ENCODE measurements around the gene TMEM145. TPM values are rescaled to one million over a fixed set of nuclear protein-coding genes. Genes with fewer than 3 reads are reported as not detected.

Gene TMEM145
- total RNA-seq, 1 experiment from 2014 or later = 1.2 TPM

DNA sequence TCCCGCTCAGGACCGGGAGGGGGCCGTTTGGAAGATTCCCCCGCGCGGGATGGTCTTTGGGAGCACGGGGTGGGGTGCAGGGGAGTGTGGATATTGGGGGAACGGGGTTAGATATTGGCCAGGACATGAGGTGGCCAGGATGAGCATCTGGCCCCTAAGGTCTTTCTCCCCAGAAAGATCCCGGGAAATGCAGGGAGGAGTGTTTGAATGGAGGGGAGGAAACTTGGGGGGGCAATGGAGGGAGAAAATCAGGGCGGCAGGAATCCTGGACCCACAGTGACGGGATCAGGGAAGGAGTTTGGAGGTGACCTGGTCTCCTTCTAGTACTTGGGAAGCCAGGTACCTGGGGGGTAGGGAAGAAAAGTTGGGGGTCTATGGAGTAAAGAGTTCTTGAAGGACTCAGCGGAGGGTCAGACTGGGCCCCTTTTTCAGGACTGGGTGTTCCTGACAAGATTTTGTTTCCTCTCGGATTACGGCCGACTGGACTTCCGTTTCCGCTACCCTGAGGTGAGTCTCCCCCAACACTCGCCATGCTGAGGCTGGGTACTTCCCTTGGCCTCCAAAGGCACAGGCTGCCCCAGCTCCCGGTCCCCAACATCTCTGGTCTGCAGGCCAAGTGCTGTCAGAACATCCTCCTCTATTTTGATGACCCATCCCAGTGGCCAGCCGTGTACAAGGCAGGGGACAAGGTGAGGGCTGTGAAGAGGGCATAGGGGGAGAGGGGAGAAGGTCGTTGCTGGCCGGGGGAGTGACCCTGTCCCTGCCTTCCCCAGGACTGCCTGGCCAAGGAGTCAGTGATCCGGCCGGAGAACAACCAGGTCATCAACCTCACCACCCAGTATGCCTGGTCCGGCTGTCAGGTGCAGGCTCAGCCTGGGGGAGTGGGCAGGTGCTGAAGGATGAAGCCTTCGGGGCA lies 989 bp downstream of the TMEM145 start:
- CTCF ChIA-PET = no interaction called here
- Histone ChIP-seq H3K4me3 (no peak overlapping the region; the same call in 1 of the 2 replicates), H3F3A (ENCODE audit: insufficient read depth, low read depth) (no peaks in the 10 kb centered on the region), H3K36me3 (ENCODE audit: low read depth) (no peaks in the 10 kb centered on the region), H3K9me2 (ENCODE audit: insufficient read depth) (no peaks in the 10 kb centered on the region), H3K27ac (no peak overlapping the region), H3K9me3 (ENCODE audit: insufficient read depth, low read depth) (no peaks in the 10 kb centered on the region), H3K4me1 (replicated peaks; ENCODE audit: insufficient read depth) (0 out of 2 replicates have a peak, but pooled peaks cover 4% of the 10 kb centered on the region), H3K4me2 (peak overlapping the region; percentile 99), H3K27me3 (ENCODE audit: insufficient read depth, low read depth) (peaks cover 28% of the 10 kb centered on the region; the same call in 1 of the 2 replicates), H3K79me2 (ENCODE audit: low read depth) (no peaks in the 10 kb centered on the region), H4K20me1 (ENCODE audit: insufficient read depth) (no peaks in the 10 kb centered on the region), H2AFZ (no peak overlapping the region)
- intact Hi-C loops (cut with micrococcal nuclease; ENCODE audit: unreplicated experiment) = no loop called here
- no TSS peak for BruUV-seq (replicated peaks)
- no peak for TF ChIP-seq EZH2 (IDR thresholded peaks at IDR 0.05; ENCODE audit: low read depth)
- TF ChIP-seq, protein P1, sequence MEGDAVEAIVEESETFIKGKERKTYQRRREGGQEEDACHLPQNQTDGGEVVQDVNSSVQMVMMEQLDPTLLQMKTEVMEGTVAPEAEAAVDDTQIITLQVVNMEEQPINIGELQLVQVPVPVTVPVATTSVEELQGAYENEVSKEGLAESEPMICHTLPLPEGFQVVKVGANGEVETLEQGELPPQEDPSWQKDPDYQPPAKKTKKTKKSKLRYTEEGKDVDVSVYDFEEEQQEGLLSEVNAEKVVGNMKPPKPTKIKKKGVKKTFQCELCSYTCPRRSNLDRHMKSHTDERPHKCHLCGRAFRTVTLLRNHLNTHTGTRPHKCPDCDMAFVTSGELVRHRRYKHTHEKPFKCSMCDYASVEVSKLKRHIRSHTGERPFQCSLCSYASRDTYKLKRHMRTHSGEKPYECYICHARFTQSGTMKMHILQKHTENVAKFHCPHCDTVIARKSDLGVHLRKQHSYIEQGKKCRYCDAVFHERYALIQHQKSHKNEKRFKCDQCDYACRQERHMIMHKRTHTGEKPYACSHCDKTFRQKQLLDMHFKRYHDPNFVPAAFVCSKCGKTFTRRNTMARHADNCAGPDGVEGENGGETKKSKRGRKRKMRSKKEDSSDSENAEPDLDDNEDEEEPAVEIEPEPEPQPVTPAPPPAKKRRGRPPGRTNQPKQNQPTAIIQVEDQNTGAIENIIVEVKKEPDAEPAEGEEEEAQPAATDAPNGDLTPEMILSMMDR (conservative IDR thresholded peaks at IDR 0.05) = no peak
- no peak for DNase-seq
- POLR2A ChIA-PET (ENCODE audit: unreplicated experiment) = no interaction called here

- Histone ChIP-seq H2AFZ (no peak overlapping the region), H4K20me1 (ENCODE audit: insufficient read depth) (no peaks in the 10 kb centered on the region), H3K79me2 (ENCODE audit: low read depth) (no peaks in the 10 kb centered on the region), H3K36me3 (ENCODE audit: low read depth) (no peaks in the 10 kb centered on the region), H3K27me3 (ENCODE audit: insufficient read depth, low read depth) (peaks cover 28% of the 10 kb centered on the region; the same call in 1 of the 2 replicates), H3K4me3 (no peak overlapping the region), H3F3A (ENCODE audit: insufficient read depth, low read depth) (no peaks in the 10 kb centered on the region), H3K27ac (no peak overlapping the region), H3K9me2 (ENCODE audit: insufficient read depth) (no peaks in the 10 kb centered on the region), H3K4me1 (replicated peaks; ENCODE audit: insufficient read depth) (0 out of 2 replicates have a peak, but pooled peaks cover 4% of the 10 kb centered on the region), H3K4me2 (no peak overlapping the region), H3K9me3 (ENCODE audit: insufficient read depth, low read depth) (no peaks in the 10 kb centered on the region)
- ChIA-PET CTCF (no interaction called here), POLR2A (ENCODE audit: unreplicated experiment) (no interaction called here)
- intact Hi-C loops (cut with micrococcal nuclease; ENCODE audit: unreplicated experiment) = no loop called here
- no peak for DNase-seq
- TF ChIP-seq EZH2 (IDR thresholded peaks at IDR 0.05; ENCODE audit: low read depth) = no peak
- TF ChIP-seq, protein P1 (conservative IDR thresholded peaks at IDR 0.05) = no peak
- no TSS peak for BruUV-seq (replicated peaks)
Measured at GRCh38 chr19:42315024-42315423, 1.9 kb downstream of the TMEM145 start.

DNA sequence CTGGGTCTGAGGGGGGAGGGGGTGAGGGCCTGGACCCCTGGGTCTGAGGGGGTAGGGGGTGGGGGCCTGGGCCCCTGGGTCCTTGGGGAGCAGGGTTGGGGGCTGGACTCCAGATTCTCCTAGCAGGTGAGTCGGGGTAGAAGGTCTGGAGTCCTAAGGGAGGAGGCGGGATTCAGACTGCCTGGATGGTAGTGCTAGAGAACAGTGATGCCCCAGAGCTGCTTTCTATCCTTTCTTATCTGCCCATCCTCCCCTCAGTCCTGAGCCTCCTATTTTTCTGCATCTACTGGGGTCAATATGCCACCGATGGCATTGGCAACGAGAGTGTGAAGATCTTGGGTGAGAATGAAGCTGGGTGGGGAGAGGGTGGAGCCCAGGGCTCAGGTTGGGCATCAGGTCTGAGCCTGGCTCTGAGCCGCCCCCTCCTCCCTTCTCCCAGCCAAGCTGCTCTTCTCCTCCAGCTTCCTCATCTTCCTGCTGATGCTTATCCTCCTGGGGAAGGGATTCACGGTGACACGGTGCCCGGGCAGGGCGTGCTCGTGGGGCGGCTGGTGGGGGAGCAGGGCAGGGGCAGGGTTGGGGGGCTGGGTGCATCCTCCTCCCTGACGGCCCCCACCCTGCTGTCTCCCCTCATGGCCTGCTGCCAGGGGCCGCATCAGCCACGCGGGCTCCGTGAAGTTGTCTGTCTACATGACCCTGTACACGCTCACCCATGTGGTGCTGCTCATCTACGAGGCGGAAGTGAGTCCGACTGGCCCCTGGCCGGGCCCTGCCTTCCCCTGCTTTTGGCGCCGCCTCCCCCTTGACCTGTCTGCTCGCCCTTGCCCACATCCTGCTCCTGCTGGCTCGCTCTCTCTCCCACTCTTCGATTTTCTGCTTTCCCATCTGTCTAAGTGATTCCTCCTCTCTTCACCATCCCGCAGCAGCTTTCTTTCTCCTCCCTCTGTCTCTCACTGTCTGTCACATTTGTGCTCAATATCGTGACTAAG lies 3.4 kb downstream of the TMEM145 start:
- Histone ChIP-seq H3K79me2 (ENCODE audit: low read depth) (no peaks in the 10 kb centered on the region), H3F3A (ENCODE audit: insufficient read depth, low read depth) (no peaks in the 10 kb centered on the region), H3K27me3 (ENCODE audit: insufficient read depth, low read depth) (peaks cover 28% of the 10 kb centered on the region; the same call in 1 of the 2 replicates), H2AFZ (peak overlapping the region; percentile 45; the same call in 1 of the 2 replicates), H3K9me3 (ENCODE audit: insufficient read depth, low read depth) (no peaks in the 10 kb centered on the region), H3K36me3 (ENCODE audit: low read depth) (no peaks in the 10 kb centered on the region), H3K27ac (no peak overlapping the region), H3K4me3 (no peak overlapping the region; the same call in 1 of the 2 replicates), H3K4me1 (replicated peaks; ENCODE audit: insufficient read depth) (0 out of 2 replicates have a peak, but pooled peaks cover 4% of the 10 kb centered on the region), H3K9me2 (ENCODE audit: insufficient read depth) (no peaks in the 10 kb centered on the region), H3K4me2 (peak overlapping the region; percentile 57), H4K20me1 (ENCODE audit: insufficient read depth) (no peaks in the 10 kb centered on the region)
- peak in 1 of 2 experiments; percentile 59 for DNase-seq
- TF ChIP-seq, protein P1 (conservative IDR thresholded peaks at IDR 0.05) = no peak
- TF ChIP-seq EZH2 (IDR thresholded peaks at IDR 0.05; ENCODE audit: low read depth) = no peak
- intact Hi-C loops (cut with micrococcal nuclease; ENCODE audit: unreplicated experiment) = no loop called here
- CTCF ChIA-PET = no interaction called here
- no TSS peak for BruUV-seq (replicated peaks)
- POLR2A ChIA-PET (ENCODE audit: unreplicated experiment) = interaction anchor here (0.6 kb wide), 1 partner anchor 169 kb away, joined by 3 read pairs; no protein-coding TSS in a partner anchor

Data from PC-9 (cell line).